ENCODE results near the gene ZBTB46.
"Not testable (repeated sequence)": the region's sequence is repeated elsewhere in the genome, so short reads cannot be mapped to it uniquely, and the experiment has no call there.

Gene ZBTB46

DNA sequence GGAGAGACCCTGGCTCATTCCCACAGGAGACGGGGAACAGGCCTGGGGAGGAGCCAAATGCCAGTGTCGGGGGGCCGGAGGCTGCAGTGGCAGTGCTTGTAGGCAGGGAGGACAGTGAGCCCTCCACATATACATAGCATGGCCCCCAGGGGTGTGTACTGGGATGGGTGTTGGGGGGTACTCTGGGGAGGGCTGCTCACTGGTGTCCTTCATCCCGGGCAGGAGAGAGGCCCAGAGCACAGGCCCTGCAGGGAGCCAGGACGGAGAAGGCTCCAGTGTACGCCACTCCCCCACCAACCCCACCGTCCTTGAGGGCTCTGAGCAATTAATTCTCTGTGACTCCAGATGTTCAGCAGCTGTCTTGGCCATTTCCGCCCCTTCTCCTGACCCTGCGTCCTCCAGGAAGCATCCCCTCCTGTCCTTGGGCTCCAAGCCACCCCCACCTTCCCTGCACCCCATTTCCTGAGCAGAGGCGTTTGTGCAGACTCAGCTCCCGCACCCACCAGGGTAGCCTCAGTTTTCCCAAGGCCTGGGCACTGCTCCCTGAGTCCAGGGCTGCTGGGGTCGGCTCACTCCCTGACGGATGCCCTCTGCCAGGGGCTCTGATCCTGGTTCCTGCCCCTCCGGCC is 26.8 kb upstream of the ZBTB46 start:
- no peak for DNase-seq

DNA sequence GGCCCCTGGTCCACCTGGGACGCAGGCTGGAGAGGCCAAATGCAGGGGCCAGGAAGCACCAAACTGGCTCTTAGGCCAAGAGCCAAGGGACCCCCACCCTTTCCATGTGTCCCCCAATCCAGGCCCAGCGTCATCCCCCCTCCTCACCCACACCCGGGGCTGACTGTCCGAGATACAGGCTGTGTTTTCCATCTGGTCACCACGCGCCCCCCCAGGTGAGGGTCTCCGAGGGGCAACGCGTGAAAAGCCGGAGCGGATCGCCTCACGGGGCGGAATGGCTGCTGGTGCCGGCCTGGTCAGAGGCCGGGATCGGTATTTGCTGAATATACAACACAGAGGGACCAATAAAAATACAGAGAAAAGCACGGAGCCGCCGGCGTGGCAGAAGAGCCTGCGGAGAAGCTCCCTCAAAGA is 25.0 kb upstream of the ZBTB46 start:
- no peak for DNase-seq

DNA sequence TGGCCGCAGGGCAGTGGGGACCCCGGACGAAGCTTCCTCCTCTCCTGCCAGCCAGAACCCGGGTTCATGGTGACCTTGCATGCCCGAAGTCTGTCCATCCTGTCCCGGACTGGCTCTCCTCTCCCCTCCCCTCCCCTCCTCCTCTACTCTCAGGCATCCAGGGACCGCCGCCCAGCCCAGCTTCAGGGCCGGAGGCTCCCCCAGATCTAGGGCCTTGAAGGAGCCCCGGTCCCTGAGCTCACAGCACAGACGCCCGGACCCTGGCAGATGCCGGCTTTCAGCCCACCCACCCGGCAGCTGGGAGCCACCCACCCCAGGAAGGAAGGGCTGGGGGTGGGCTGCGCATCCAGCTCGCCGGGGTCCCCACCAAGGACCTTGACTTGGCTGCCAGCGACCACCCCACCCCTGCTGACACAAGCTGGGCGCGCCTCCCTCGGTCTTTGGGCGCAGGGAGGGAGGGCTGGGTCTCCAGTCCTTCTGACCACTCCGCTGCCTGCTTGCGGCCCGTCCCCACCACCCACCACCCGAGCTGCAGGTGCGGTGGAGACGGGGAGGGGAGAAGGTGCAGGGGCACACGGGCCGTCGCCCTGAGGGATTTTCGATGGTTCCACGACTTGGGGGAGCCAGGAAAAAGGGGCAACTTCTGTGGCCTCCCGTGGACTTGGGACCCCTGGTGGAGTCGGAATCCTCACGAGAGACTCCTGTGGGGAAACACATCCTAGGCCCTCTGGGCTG is 24.5 kb upstream of the ZBTB46 start:
- no peak for DNase-seq

- DNase-seq, result no peak
Measured at GRCh38 chr20:63854766-63855362, 23.8 kb upstream of the ZBTB46 start.

GRCh38 chr20:63854069-63854765 is 23.2 kb upstream of the ZBTB46 start:
- DNase-seq, result no peak

- DNase-seq, result not testable (repeated sequence)
Measured at GRCh38 chr20:63853733-63854068, 22.6 kb upstream of the ZBTB46 start.

DNA sequence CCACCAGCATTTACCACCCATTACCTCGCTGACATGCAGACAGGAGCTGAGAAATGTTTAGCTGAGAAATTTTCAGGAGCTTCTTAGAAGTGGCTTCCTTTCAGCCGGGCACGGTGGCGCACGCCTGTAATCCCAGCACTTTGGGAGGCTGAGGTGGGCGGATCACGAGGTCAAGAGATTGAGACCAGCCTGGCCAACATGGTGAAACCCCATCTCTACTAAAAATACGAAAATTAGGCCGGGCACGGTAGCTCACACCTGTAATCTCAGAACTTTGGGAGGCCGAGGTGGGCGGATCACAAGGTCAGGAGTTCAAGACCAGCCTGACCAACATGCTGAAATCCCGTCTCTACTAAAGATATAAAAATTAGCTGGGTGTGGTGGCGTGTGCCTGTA is 20.5 kb upstream of the ZBTB46 start:
- DNase-seq, result not testable (repeated sequence)

- DNase-seq, result no peak
Measured at GRCh38 chr20:63850689-63851547, 19.9 kb upstream of the ZBTB46 start.

DNA sequence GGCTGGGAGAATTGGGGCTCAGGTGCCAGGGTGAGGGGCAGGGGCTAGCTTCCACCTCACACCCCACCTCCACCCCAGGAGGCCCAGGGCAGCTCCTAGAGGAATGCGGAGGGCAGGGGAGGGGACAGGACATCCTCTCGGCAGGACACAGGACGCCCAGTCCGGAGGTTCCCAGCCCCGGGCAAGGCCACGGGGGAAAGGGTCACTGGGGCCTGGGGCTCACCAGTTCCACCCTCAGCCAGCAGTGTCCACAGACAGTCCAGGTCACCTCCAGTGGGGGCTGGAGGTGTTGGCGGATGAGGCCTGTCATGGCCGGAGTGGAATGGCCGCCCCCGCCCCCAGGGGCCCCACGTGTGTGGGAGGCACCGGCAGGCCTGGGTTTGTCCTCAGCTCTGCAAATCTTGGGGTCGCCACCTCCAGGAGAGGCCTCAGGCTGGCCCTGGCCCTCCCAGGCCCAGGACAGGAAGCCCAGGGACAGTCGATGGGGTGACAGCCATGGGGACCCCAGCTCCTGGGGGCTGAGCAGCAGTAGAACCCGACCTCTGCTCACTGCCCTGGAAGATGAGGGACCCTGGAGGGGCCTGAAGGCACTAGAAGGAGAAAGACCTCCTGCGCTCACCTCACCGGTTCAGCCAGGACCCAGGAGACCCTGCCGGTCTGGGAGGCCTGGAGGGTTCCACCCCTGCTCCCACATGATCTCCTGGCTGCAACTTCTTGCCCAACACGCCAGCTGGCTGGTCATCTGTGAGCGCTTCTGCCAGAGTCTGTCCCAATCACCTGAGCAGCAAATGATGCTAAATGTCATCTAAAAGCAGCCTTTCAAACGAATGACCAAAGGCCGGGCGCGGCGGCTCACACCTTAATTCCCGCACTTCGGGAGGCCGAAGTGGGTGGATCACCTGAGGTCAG is 17.2 kb upstream of the ZBTB46 start:
- no peak for DNase-seq

DNA sequence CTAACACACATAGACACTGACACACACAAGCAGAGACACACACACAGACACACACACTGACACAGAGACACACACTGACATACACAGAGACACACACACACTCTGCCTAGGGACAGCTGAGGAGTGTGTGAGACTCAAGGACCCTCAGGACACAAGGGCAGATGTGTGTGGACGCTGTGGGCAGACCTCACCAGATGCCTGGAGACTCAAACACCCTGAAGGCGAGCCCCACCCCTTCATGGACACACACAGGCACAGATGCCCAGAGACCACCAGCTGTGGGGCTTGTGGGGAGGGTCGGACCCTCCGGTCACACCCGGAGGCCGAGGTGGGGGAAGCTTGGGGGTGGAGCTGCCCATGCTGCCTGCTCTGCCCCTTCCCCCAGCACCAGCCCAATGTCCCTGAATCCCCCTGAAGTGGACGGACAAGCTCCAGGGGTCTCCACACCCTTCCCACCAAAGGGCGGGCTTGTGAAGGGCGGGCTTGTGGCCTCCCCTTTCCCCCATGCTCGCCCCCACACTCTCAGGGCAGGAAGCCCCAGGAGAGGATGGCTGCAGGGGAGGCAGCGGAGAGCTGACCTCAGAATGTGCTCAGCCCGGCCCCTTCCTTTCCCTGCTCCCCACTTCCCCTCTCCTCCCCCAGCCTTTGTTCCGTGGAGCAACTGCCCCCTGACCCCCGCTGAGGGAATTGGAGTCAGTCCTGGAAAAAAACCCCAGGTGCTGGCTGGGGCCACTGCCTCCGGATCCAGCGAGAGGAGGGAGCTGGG is 16.4 kb upstream of the ZBTB46 start:
- DNase-seq, result no peak

- no peak for DNase-seq
Measured at GRCh38 chr20:63846888-63847236, 15.8 kb upstream of the ZBTB46 start.

GRCh38 chr20:63846128-63846771 is 15.2 kb upstream of the ZBTB46 start:
- no peak for DNase-seq

GRCh38 chr20:63844511-63844991 is 13.5 kb upstream of the ZBTB46 start:
- no peak for DNase-seq

DNA sequence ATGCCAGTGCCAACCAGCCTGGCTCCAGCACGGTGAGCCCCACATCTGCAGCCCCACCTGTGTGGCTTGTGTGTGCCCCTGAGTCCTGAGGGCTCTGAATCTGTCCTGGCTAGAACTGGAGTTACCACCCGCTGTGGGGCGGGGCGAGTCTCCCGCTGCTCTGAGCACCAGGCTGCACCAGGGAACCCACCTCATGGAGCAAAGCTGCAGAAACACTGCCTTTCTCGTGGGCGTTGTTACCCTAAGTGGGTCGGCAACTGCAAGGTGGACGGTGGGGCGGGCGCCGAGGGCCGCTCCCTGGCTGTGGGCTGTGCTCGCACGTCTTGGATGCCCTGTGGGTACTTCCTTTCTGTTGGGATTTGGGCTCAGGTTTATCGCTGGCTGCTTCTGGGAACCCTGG is 12.7 kb upstream of the ZBTB46 start:
- no peak for DNase-seq

GRCh38 chr20:63843222-63843621 is 12.2 kb upstream of the ZBTB46 start:
- DNase-seq, result peak; percentile 55

- DNase-seq, result no peak
Measured at GRCh38 chr20:63842258-63842657, 11.2 kb upstream of the ZBTB46 start.

GRCh38 chr20:63840405-63840828 is 9.4 kb upstream of the ZBTB46 start:
- DNase-seq, result no peak

DNA sequence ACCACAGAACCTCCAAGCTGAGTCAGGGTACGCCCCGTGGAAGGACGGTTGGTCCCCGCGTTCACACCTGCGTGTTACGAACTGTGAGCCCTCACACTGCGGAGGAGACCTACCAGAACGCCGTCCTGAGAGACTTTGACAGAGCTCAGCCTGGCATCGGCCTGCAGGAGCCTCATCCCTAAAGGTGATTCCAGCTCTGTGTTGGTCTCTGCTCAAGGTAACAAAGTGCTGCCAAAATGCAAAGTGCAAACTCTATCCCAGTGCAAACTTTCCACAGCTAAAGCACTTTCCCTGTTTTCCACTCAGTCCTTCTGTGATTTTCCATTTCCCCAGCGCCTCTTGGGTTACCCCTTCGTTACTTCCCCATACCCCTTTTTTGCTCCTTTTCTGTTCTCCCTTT is 8.6 kb upstream of the ZBTB46 start:
- DNase-seq, result no peak

DNA sequence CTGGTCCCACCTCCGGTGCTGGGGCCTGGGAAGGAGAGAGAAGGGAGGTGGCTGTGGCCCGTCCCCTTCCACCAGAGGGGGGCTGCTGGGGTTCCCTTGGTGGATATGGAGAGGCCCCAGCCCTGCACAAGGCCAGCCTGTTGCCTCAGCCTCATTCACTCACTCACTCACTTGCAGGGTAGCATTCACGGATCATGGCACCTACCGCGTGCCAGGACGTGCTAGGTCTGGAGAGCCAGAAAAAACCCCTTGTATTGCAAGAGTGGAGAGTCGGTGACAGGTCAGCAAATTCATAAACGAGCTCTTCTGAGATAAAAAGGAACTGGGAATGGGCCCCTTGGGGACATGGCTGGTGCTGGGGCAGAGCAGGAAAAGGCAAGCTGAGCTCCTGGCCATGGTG is 6.4 kb upstream of the ZBTB46 start:
- DNase-seq, result peak; percentile 79

Measured in DMS79 treated with DMSO at 0.1 percent for 48 hours (cell line).